KMS-11 (cell line): ENCODE results near the gene DDIT3.
"Not testable (repeated sequence)": the region's sequence is repeated elsewhere in the genome, so short reads cannot be mapped to it uniquely, and the experiment has no call there.

Experiments used
- H2AFZ ChIP-seq: fragments of 200-600 bp; sonication (generic); 2 replicates; pipeline ENCODE4 v1.6.1; 2016; ENCODE audit warnings: antibody characterized with exemption, mixed run types, low read depth
- H3K27ac ChIP-seq: fragments of 200-600 bp; sonication (generic); 2 replicates; pipeline ENCODE4 v1.6.1; 2016; ENCODE audit warnings: mild to moderate bottlenecking, mixed run types
- H3K27me3 ChIP-seq: fragments of 200-600 bp; sonication (generic); 2 replicates; pipeline ENCODE4 v1.6.1; 2017; ENCODE audit warnings: mild to moderate bottlenecking, low read depth, mixed run types, moderate library complexity; ENCODE audit not compliant: insufficient read depth
- H3K36me3 ChIP-seq: fragments of 200-600 bp; sonication (generic); 2 replicates; pipeline ENCODE4 v1.6.1; 2017; ENCODE audit warnings: mild to moderate bottlenecking, mixed run types; ENCODE audit not compliant: insufficient read depth
- H3K4me1 ChIP-seq: fragments of 200-600 bp; sonication (generic); 2 replicates; pipeline ENCODE4 v1.6.1; 2016; ENCODE audit warnings: mild to moderate bottlenecking, low read depth, mixed run types; ENCODE audit not compliant: poor library complexity, severe bottlenecking
- H3K4me2 ChIP-seq: fragments of 200-600 bp; sonication (generic); 2 replicates; pipeline ENCODE4 v1.7.0; 2016; ENCODE audit warnings: mild to moderate bottlenecking, mixed run types
- H3K4me3 ChIP-seq: fragments of 200-600 bp; sonication (generic); IDR thresholded peaks from 2 replicates; pipeline ENCODE4 v1.6.1; 2017; ENCODE audit warnings: low read depth, low read length, mixed read lengths; ENCODE audit not compliant: insufficient read depth
- H3K79me2 ChIP-seq: fragments of 200-600 bp; sonication (generic); 2 replicates; pipeline ENCODE4 v1.6.1; 2016; ENCODE audit warnings: low read depth, mixed run types; ENCODE audit not compliant: insufficient read depth
- H3K9ac ChIP-seq: fragments of 200-600 bp; sonication (generic); 2 replicates; pipeline ENCODE4 v1.6.1; 2016; ENCODE audit warnings: mild to moderate bottlenecking, mixed run types
- H4K20me1 ChIP-seq: fragments of 200-600 bp; sonication (generic); 2 replicates; pipeline ENCODE4 v1.6.1; 2016; ENCODE audit warnings: mild to moderate bottlenecking, mixed run types; ENCODE audit not compliant: insufficient read depth
- TF ChIP-seq, protein P1 (sequence below): fragments of 200-600 bp; sonication (generic); conservative IDR thresholded peaks from 2 replicates; pipeline ENCODE4 v1.6.1; 2017; ENCODE audit warnings: low read depth, mild to moderate bottlenecking, antibody characterized with exemption, low read length, moderate library complexity, mixed read lengths

Gene DDIT3

DNA sequence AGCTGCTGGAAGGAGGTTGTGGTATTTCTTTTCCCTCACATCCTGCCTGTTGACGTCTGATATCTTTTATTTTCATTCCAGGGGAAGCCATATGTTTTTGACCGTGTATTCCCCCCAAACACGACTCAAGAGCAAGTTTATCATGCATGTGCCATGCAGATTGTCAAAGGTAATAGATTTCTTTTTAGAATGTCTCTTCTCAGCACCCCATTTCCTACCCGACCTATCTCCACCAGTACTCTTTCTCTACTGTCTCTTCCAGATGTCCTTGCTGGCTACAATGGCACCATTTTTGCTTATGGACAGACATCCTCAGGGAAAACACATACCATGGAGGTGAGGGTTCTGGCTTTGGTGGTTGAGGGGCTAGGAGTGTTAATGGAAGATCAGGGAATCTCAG lies 43.0 kb upstream of the DDIT3 start:
- Histone ChIP-seq H3K4me3 (no peak overlapping the region), H2AFZ (no peak overlapping the region), H3K36me3 (no peaks in the 10 kb centered on the region), H3K27me3 (peaks cover 5% of the 10 kb centered on the region; the same call in 1 of the 2 replicates), H3K9ac (no peak overlapping the region), H3K79me2 (no peaks in the 10 kb centered on the region), H3K4me2 (no peak overlapping the region), H4K20me1 (no peaks in the 10 kb centered on the region), H3K4me1 (no peaks in the 10 kb centered on the region), H3K27ac (no peak overlapping the region)
- TF ChIP-seq, protein P1, sequence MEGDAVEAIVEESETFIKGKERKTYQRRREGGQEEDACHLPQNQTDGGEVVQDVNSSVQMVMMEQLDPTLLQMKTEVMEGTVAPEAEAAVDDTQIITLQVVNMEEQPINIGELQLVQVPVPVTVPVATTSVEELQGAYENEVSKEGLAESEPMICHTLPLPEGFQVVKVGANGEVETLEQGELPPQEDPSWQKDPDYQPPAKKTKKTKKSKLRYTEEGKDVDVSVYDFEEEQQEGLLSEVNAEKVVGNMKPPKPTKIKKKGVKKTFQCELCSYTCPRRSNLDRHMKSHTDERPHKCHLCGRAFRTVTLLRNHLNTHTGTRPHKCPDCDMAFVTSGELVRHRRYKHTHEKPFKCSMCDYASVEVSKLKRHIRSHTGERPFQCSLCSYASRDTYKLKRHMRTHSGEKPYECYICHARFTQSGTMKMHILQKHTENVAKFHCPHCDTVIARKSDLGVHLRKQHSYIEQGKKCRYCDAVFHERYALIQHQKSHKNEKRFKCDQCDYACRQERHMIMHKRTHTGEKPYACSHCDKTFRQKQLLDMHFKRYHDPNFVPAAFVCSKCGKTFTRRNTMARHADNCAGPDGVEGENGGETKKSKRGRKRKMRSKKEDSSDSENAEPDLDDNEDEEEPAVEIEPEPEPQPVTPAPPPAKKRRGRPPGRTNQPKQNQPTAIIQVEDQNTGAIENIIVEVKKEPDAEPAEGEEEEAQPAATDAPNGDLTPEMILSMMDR = no peak

DNA sequence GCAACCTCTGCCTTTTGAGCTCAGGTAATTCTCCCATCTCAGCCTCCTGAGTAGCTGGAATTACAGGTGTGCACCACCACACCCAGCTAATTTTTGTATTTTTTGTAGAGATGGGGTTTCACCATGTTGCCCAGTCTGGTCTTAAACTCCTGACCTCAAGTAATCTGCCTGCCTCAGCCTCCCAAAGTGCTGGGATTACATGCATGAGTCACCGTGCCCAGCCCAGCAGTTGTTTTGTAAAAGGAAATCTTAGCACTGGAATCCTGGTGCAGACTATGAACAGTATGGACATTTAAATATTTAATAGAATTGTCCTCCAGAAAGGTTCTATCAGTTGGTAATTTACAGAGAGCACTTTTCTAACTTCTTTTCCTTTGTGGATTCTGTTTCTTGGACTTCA lies 40.8 kb upstream of the DDIT3 start:
- H3K79me2 ChIP-seq, H3K4me2 ChIP-seq, H3K9ac ChIP-seq: not testable (repeated sequence)

DNA sequence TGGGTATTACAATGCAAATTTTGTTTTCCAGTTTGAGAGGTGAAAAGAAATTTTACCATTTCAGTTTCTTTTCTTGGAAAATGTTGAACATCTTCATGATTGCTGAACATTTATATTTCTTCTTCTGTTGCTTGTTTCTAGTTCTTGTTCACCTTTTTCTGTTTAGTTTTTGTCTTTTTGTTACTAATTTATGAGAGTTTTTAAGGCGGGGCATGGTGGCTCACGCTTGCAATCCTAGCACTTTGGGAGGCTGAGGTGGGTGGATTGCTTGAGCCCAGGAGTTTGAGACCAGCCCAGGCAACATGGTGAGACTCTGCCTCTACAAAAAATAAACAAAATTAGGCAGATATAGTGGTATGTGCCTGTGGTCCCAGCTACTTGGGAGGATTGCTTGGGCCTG lies 40.2 kb upstream of the DDIT3 start:
- Histone ChIP-seq H3K36me3 (no peaks in the 10 kb centered on the region), H4K20me1 (no peaks in the 10 kb centered on the region), H2AFZ (no peak overlapping the region), H3K27ac (no peak overlapping the region), H3K4me2 (no peak overlapping the region), H3K9ac (no peak overlapping the region), H3K27me3 (peaks cover 5% of the 10 kb centered on the region; the same call in 1 of the 2 replicates), H3K4me3 (no peak overlapping the region), H3K79me2 (no peaks in the 10 kb centered on the region), H3K4me1 (no peaks in the 10 kb centered on the region)
- TF ChIP-seq, protein P1 = no peak

More for the DNA sequence above, 40.8 kb upstream of the DDIT3 start:
- not testable (repeated sequence) for H3K4me1 ChIP-seq, H4K20me1 ChIP-seq, H3K4me3 ChIP-seq, H3K27ac ChIP-seq, H3K36me3 ChIP-seq, H3K27me3 ChIP-seq, H2AFZ ChIP-seq

DNA sequence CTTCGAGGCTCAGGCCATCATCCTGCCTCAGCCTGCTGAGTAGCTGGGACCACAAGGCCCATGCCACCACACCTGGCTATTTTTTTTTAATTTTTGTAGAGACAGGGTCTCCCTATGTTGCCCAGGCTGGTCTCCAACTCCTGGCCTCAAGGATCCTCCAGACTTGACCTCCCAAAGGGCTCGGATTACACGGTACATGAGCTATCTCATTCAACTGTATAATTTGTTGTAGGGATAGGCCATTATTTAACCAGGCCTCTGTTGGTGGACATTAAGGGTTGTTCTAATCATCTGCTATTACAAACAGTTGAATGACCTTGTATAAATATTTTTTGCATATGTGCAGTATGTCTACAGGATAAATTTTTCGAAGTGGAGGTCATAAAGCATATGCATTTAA lies 38.5 kb upstream of the DDIT3 start:
- H3K4me3 ChIP-seq = no peak overlapping the region

DNA sequence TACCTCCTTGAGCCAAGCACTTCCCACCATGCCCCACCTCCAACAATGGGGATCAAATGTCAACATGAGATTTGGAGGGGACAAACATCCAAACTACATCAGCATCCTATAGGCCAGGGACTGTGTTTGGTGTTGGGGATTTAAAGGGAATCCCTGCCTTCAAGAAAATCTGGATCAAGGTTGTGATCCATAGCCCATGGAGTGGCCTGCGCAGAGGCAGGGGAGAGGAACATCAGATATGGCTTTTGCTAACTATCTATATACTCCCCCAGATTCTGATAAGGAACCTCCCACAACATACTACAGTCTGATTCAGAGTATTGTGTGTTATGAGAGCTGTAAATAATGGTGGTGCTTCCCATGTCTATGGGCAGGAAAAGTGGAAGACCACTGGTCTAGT lies 34.6 kb upstream of the DDIT3 start:
- TF ChIP-seq, protein P1 = no peak
- peaks cover 5% of the 10 kb centered on the region; the same call in 1 of the 2 replicates for H3K27me3 ChIP-seq
- H3K4me3 ChIP-seq = no peak overlapping the region
- no peak overlapping the region for H3K27ac ChIP-seq
- H2AFZ ChIP-seq = no peak overlapping the region
- H3K4me1 ChIP-seq = peaks cover 5% of the 10 kb centered on the region
- no peaks in the 10 kb centered on the region for H3K79me2 ChIP-seq
- H3K9ac ChIP-seq = no peak overlapping the region
- no peak overlapping the region for H3K4me2 ChIP-seq
- no peaks in the 10 kb centered on the region for H4K20me1 ChIP-seq
- H3K36me3 ChIP-seq = no peaks in the 10 kb centered on the region

More for the DNA sequence above, 38.5 kb upstream of the DDIT3 start:
- Histone ChIP-seq H3K27me3 (no peaks in the 10 kb centered on the region; the same call in 1 of the 2 replicates), H3K9ac (no peak overlapping the region), H3K27ac (no peak overlapping the region), H2AFZ (no peak overlapping the region), H3K4me1 (no peaks in the 10 kb centered on the region), H3K36me3 (no peaks in the 10 kb centered on the region), H4K20me1 (no peaks in the 10 kb centered on the region), H3K79me2 (no peaks in the 10 kb centered on the region), H3K4me2 (no peak overlapping the region)
- TF ChIP-seq, protein P1 = no peak
